Hematopoietic multipotent progenitor cell treated with erythropoietin and hydrocortisone succinate and interleukin-3 and kit ligand, for 6 days (in vitro differentiated cells): Measurements from ENCODE around the gene PYGL.

ENCODE experiments used
- DNase-seq: peaks from one replicate; pipeline ENCODE4 v3.0.0-alpha.2; 2015

PYGL gene

DNA sequence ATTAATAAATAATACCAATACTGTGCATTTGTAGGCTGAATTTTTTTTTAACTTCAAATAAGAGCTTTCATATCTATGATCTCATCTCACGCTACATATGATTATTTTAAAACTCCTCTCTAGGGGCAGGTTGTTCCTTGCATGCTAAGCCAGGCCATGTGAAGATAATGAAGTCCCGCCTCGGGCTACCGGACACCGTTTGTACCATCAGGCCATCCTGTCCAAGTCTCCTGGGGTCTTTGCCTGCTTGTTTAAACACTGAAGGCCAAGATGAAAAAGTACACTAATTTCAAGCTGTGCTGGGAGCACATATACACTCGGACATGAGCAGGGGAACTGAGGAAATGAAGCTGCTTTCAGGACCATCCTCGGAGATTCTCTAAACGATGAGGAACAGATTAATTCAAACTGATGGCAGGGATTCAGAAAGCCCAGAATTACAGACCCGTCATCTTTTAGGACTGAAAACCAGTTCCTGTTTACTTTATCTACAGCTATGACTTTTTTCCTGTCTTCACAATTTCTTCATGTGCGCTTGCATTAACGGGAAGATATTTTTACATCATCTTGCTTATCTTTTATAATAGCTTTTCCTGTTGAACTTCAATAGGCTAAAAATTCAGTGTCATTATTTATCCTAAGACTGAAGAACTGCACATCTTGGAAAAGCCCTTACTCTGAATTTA is 78.7 kb downstream of the PYGL start:
- DNase-seq, result peak; percentile 39

DNA sequence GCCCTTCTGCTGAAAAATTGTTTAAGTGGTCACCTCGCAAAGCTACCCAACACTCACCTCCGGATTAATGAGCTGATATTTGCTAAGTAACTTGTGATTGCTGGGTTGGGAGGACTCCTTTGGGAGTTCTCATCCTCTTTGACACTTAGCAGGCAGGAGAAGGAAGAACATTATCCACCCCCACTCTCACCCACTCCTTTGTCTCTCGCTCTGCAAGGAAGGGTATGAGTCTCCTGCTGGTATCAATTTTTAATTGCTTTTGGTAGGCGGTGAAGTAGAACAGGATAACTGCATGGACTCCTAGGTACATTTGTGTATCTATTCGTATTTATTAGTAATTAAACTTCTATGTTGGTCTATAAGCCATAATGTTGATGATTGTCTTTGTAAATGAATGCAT is 79.3 kb downstream of the PYGL start:
- DNase-seq, result no peak

DNA sequence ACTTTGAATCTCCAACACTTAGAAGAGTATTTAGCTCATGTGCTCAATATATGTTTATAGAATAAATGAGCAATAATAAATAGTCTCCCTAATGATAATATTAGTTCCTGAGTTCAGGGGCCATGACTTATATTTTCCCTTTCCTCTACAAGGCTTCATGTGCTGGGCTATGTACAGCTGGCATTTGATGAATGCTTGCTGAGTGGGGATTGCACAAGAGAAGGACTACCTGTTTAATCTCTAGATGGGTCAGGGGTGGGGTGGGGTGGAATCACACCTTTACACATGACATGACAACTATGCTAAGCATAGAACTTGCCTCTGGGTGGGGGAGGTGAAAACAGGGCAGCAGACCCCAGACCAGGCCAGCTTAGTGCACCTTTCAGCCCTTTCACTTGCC is 80.0 kb downstream of the PYGL start:
- DNase-seq, result no peak

DNA sequence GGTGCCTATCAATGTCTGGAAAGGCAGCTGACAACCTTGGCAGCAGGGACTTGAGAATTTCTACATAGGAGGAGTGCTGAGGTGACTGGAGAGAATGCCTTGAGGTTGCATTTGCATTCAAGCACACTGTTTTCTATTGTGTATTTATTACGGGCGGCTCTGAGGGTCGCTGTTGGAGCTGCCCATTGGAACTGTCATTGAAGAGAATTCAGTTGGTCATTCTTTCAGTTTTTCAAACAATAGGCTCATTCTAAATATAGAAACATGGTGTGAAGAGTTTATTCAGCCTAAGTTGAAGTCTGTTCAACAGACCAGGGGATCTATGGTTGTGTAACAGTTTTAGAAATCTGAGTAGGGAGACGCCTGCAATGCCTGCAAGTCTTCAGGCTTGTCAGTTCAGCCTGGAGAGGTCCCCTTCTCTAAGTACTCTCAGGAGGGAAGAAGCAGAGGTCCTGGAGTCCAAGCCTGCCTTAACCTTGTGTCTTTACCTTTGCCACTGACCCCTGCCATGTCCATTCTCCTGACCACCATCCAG is 82.2 kb downstream of the PYGL start:
- no peak for DNase-seq

DNA sequence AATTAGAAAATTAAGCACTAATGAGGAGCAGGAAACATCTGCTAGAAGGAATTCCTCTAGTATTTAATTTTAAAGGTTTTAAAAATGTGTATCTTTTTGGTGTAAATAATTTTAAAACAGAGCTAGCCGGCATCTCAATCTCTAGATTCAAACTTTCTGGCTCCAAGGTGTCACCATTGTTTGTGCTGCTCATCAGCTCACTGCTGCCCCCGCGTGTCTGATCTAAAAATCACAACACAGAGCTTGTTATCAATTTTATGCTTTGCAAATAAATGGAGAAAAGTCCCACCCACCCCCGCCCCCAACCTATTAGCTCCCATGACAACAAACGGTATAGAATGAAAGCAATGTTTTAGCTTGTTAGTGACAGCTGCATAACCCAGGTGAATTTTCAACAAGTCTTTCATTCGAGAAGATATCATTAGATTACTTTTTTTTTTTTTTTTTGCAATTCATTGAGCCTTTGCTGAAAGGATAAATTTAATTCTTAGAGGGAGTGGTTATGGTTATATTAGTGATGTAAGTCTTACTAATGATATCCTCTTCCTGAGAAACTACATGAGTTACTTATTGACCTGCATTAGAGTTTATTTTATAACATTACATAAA is 83.7 kb downstream of the PYGL start:
- peak; percentile 89 for DNase-seq

DNA sequence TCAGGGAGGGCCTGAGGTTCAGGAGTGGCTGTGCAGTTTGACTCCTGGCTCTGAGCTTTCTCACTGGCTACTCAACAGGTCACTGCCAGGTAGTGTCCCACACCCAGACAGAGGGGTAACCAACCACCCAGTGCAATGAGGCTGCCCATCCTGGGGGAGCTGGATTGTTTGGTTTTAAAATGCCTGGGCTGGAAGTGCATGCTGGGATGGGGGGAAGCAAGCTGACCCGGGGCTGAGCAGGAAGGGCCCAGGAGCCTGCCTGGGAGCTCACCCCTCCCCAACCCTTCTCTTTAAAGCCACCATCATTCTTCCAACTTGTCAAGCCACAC is 85.0 kb downstream of the PYGL start:
- no peak for DNase-seq

DNA sequence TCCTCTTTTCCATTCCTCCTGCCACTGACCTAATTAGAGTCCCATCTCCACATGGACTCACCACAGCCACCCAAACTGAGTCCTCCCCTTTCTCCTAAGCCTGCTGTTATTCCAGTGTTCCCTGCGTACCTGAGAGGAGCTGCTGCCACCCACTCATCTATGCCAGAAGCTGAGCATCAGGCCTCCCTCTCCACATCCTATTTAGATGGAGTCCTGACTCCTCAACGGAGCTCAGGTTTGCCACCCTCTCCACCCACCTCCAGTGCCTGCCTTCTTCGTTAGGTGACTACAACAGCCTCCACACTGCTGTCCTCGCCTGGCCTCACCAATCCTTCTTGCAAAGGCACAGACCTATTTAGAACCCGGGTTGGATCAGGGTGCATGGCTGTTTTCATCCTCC is 87.6 kb downstream of the PYGL start:
- DNase-seq, result no peak

DNA sequence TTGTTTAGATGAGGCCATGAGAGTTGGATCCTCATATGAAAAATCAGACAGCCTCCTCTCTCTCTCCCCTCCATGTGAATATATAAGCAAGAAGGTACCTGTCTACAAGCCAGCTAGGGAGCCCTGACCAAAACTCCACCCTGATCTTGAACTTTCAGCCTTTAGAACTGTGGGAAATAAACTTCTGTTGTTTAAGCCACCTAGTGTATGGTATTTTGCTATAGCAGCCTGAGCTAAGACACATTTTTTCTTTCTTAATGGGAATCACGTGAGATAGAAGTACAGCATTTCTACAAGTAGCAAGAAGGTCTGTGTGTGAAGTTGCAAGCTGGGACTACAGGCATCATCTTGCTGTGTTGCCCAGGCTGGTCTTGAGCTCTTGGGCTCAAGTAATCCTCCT is 88.7 kb downstream of the PYGL start:
- no peak for DNase-seq
